ENCODE results near the gene P4HTM.
"Not testable (repeated sequence)": the region's sequence is repeated elsewhere in the genome, so short reads cannot be mapped to it uniquely, and the experiment has no call there.

Gene P4HTM

DNA sequence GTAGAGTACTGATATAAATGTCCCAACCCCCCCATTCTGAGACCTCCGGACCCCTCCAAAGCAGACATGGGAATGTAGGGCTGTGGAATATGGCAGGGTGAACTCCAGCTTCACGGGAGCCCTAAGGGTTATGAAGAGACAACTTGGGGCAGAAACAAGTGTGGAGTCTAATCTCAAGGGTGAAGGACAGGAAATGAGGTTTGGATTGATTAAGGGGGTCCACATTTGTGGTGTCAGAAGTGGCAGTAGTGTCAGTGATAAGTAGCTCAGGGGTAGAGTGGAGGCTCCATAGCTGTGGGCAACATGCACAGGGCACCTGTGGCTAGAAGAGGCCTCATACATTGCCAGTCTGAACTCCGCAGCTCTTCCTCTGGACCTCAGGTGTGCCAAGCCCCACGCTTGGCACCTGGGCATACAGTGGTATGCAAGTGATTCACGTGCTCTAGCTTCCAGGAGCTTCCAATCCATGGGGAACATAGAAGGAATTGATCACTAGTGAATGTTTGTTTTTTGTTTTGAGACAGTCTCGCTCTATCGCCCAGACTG is 4.1 kb upstream of the P4HTM start:
- no peak for DNase-seq

DNA sequence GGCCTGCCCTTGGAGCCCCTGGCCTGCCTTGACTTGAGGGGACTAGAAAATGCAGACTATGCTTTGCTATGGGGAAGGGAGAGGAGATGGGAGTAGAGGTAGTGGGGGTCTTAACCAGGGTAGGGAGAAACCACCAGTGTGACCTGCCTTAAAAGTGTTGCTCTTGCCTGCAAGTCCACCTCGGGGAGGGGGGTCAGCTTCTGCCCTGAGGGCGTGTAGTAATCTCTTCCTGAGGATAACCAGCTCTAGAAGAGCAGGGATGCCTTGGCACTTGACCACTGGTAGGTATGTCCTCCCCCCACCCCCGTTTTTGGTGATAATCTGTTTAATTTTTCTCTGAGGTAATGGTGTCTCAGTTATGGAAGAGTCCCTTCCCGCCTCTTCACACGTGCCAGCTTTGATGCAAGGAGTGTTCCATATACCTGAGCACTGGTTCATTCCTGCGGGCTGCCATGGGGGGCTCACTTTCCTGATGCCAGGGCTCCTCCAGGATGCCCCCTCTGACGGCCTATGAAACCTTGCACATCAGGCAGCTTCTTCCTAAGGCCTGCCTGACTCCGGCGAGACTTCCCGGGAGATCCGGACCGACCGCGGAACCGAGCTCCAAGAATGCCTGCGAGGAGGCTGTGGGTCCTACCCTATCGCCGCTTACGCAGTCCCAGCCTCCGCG is 780 bp upstream of the P4HTM start:
- DNase-seq, result peak in 1 of 4 experiments; percentile 6

DNA sequence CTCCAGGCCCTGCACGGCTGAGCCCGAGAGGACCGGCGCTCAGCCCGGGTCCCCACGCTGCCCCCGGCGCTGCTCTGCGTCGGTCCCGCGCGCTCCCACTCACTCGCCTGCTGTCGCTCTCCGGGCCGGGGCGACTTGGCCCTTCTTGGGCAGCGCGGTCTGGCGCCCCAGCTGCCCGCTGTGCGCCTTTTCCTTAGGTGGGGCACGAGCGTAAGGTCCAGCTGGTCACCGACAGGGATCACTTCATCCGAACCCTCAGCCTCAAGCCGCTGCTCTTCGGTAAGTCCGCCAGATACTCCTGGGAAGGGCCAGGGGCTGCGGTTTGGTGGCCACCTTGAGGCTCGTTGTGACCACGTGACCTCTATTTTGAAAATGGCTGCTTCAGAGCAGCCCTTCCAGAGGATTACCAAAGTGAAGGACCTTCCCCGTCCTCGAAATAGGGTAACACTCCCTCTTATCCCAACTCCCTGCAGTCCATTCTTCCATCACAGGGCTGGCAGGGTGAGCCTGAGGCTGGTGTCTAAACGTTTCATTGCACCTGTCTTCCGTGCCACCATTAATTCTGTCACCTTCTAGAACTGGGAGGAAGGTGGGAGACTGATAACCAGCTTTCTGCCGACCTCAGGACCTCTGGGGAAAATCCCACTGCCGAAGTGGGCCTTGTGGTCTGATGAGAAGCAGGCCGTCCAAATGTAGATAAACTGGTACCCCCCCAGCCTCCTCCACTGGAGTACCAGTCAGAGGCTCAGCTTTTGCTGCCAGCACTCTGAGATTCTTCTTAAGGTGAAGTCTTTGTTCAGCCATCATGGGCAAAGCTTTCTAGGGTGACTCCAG is 812 bp downstream of the P4HTM start:
- DNase-seq, result peak; percentile 11 to 55 (median 40)

- peak in 1 of 4 experiments; percentile 14 for DNase-seq
Measured at GRCh38 chr3:48991851-48992545, 2.0 kb downstream of the P4HTM start.

DNA sequence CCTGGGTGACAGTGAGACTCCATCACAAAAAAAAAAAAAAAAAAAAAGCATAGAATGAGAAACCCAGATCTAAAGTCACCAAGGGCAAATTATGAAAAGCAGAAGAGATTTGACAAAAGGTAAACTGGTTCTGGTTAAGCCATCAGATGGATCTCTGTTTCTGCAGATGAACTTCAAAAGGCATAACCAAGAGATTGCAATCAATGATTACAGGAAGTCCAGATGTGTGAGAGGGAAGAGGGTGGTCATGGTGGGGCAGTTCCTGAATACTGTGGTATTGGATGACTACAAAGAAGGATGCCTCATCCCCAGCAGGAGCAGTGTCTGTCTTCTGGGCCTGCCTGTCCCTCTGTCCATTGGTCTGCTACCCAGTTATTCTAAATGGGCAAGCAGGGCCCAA is 3.8 kb downstream of the P4HTM start:
- DNase-seq, result peak in 3 of 4 experiments; percentile 22 to 39 (median 25)

DNA sequence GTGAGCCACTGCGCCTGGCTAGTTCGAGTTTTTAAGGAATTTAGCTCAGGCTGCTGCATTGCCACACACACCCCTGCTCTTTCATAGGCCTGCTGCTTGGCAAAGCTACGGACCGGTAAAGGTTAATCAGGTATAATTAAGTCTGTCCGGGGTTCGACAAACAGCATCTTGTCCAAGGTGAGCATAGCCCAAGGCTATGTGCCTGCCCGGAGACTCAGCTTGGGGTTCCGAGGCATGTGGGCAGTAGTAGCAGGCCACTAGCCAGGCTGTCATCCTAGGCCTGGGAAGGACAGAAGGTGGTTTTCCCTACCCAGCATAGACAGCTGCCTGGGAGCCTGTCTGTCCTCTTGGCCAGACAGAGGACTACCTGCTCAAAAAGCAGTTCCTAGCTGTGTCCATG is 6.6 kb downstream of the P4HTM start:
- no peak for DNase-seq

GRCh38 chr3:48997102-48997635 is 7.1 kb downstream of the P4HTM start:
- DNase-seq, result no peak

GRCh38 chr3:48997714-48998637 is 7.9 kb downstream of the P4HTM start:
- no peak for DNase-seq

DNA sequence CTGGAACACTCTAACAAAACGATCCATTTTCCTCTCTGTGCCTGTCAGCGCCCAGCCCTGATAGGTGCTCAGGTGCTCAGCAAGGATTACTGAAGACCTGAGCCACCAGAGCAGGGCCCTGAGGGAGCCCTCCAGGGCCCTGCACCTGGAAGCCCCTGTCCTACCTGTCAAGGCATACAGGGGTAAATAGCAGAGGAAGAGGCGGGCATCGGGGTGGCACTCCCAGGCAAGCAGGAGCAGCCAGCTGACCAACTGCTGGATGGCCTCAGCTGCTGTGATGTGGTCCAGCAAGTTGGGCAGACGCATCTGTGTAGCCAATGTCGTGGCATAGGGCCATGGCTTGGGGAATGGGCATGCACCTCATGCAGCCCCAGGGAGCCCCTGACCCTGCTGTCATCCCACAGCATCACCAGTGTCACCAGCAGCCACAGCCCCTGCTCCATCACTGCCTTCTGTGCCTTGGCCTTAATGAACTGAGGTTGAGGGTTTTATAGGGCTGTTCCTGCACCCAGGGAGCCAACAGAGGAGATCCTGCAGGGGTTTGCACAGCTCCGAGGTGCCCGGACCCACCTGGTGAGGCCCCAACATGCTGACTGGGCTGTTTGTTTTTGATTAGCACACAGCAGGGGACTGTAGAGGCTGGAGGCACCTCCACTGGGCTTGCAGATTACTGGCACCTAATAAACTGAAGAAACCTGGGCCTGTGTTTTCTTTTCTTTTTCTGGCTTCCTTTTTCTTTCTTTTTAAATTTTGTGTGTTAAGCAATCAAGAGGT is 9.2 kb downstream of the P4HTM start:
- no peak for DNase-seq

DNA sequence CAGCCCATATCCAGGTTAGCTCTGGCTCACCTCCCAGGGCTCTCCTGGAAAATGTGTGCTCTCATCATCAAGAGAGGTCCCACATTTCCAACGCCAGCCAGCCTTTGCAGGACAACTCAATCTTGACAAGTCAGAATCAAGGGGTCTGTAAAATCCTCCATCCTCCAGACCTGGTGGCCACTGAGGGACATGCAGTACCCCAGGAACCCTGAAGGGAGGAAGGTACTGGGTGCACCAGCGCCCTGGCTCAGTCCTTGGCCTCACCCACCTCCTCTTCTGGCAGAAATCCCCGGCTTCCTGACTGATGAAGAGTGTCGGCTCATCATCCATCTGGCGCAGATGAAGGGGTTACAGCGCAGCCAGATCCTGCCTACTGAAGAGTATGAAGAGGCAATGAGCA is 11.1 kb downstream of the P4HTM start:
- no peak for DNase-seq

- peak in 2 of 4 experiments; percentile 25 to 27 for DNase-seq
Measured at GRCh38 chr3:49004352-49005302, 14.6 kb downstream of the P4HTM start.

GRCh38 chr3:49005303-49005680 is 15.3 kb downstream of the P4HTM start:
- no peak for DNase-seq

GRCh38 chr3:49005998-49006397 is 16.0 kb downstream of the P4HTM start:
- DNase-seq, result no peak

GRCh38 chr3:49006408-49007067 is 16.5 kb downstream of the P4HTM start:
- peak; percentile 36 to 70 (median 48) for DNase-seq

DNA sequence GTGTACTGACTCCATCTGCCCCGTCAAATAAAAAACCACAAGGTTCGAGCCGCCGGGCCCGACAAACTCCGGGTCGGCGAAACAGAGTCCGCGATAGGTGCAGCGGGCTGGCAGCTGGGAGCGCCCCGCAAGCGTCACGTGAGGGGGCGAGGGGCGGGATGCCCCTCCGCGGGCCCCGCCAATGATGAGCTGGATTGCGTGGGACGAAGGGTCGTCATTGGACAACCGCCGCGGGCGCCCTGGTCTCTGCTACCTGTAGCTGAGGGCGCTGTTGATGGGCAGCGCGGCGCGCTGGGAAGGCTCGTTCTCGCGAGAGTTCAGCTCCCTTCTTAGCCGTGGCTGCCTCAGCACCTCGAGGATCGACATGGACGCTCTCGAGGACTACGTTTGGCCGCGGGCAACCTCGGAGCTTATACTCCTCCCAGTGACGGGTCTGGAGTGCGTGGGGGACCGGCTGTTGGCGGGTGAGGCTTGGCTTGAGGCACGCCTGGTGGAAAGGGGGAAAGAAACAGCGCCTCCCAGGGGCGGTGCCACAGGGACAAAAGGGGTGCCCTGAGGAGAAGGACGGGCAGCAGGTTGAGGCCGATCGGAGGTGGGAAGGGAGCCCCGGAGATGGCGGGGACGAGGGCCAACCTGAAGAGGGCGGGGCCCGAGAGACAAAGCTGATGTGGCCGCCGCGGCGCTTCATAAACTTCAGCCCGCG is 17.2 kb downstream of the P4HTM start, which contains the start of gene WDR6:
Gene WDR6 (plus strand): TSS at position 324 of the 703 bp plus-strand sequence. CDS start 41 bp downstream, at position 365.
- peak; percentile 94 to 98 (median 96) for DNase-seq

DNA sequence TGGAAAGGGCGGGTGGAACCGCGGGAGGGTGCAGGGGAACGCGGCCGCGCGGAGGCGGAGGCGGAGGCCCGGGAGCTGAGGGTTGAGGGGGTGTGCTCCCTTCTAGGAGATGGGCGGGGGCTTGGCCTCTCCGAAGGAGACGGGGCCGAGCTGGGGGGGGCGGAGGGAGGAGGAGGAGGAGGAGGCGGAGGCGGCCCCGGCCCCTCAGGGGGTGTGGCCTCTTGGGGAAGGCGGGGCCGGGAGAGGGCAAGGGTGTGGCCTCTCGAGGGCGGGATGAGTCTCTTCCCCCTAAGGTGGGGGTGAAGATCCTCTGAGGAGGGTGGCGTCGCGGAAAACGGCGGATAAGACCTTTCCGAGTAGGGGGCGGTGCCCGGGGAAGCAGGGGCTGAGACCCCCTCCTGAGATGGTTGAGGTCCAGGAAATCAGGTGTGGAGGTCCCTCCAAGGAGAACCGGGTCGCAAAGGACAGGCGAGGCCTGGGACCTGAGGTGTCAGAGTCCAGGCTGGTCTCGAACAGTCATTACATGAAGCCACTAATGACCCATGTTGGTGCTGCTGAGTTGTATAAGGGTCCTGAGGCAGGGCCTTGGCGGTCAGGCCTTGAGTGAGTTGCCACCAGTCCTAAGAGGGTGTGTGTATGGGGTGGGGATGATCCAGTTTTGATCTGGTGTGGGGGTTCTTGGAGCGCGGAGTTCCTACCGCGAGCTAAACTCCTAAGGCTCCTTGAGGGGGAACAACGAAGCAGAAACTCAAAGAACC is 17.9 kb downstream of the P4HTM start:
- DNase-seq, result peak; percentile 78 to 92 (median 86)

DNA sequence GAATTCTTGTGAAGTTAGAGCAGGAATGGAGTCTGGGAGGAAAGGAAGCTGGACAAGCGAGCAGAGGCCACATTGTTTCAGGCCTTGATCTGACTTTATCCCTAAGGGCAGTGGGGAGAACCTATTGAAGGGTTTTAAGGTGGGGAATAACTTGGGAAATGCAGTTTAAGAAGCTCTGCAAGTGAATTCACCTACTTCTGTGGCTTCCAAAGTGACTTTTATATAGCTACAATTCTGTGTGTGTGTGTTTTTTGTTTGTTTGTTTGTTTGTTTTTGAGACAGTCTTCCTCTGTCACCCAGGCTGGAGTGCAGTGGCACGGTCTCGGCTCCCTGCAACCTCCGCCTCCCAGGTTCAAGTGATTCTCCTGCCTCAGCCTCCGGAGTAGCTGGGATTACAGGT is 18.6 kb downstream of the P4HTM start:
- DNase-seq, result not testable (repeated sequence)
